Measurements from ENCODE around the gene TXN2. TPM values are rescaled to one million over a fixed set of nuclear protein-coding genes. Genes with fewer than 3 reads are reported as not detected.

The TXN2 gene
- total RNA-seq, 1 experiment from 2014 or later: 87.0 TPM

- RAD21 ChIA-PET (ENCODE audit: low non-redundant PET in 1 of 2, low total read pairs in 2 of 2, uncharacterized antibody in 2 of 2, unreplicated experiment in 2 of 2): no interaction called here
- peaks cover 26 to 40% of the 10 kb centered on the region in 2 experiments for H3K4me1 ChIP-seq (ENCODE audit: control insufficient read depth in 1 of 2, insufficient read depth in 2 of 2, low read length in 2 of 2)
- no peak for TF ChIP-seq FOSL1 (IDR thresholded peaks at IDR 0.05; ENCODE audit: low read depth)
- TF ChIP-seq CTCF (IDR thresholded peaks at IDR 0.05 in 2 of 3, conservative IDR thresholded peaks at IDR 0.05 in 1 of 3; ENCODE audit: borderline replicate concordance in 1 of 3, insufficient read depth in 1 of 3, low read depth in 2 of 3, low read length in 2 of 3): no peak
- TF ChIP-seq, protein P1, sequence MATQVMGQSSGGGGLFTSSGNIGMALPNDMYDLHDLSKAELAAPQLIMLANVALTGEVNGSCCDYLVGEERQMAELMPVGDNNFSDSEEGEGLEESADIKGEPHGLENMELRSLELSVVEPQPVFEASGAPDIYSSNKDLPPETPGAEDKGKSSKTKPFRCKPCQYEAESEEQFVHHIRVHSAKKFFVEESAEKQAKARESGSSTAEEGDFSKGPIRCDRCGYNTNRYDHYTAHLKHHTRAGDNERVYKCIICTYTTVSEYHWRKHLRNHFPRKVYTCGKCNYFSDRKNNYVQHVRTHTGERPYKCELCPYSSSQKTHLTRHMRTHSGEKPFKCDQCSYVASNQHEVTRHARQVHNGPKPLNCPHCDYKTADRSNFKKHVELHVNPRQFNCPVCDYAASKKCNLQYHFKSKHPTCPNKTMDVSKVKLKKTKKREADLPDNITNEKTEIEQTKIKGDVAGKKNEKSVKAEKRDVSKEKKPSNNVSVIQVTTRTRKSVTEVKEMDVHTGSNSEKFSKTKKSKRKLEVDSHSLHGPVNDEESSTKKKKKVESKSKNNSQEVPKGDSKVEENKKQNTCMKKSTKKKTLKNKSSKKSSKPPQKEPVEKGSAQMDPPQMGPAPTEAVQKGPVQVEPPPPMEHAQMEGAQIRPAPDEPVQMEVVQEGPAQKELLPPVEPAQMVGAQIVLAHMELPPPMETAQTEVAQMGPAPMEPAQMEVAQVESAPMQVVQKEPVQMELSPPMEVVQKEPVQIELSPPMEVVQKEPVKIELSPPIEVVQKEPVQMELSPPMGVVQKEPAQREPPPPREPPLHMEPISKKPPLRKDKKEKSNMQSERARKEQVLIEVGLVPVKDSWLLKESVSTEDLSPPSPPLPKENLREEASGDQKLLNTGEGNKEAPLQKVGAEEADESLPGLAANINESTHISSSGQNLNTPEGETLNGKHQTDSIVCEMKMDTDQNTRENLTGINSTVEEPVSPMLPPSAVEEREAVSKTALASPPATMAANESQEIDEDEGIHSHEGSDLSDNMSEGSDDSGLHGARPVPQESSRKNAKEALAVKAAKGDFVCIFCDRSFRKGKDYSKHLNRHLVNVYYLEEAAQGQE (IDR thresholded peaks at IDR 0.05; ENCODE audit: low read depth): no peak
- TF ChIP-seq POLR2AphosphoS5 (IDR thresholded peaks at IDR 0.05; ENCODE audit: low read depth, low read length): no peak
- TF ChIP-seq ZNF274 (IDR thresholded peaks at IDR 0.05; ENCODE audit: low read depth, low read length): no peak
- no peak for TF ChIP-seq EZH2phosphoT487 (IDR thresholded peaks at IDR 0.05; ENCODE audit: borderline replicate concordance)
- no peak for TF ChIP-seq SRF (IDR thresholded peaks at IDR 0.05; ENCODE audit: low read depth)
- TF ChIP-seq, protein P2, sequence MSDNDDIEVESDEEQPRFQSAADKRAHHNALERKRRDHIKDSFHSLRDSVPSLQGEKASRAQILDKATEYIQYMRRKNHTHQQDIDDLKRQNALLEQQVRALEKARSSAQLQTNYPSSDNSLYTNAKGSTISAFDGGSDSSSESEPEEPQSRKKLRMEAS (IDR thresholded peaks at IDR 0.05): no peak
- no peak for TF ChIP-seq EZH2 (IDR thresholded peaks at IDR 0.05)
- TF ChIP-seq CEBPB (IDR thresholded peaks at IDR 0.05; ENCODE audit: low read depth): no peak
- no peak for TF ChIP-seq POLR2A (IDR thresholded peaks at IDR 0.05; ENCODE audit: borderline replicate concordance, extremely low read depth, insufficient read depth, insufficient read length)
- no peak for TF ChIP-seq ZFX (IDR thresholded peaks at IDR 0.05)
- TF ChIP-seq ELF1 (IDR thresholded peaks at IDR 0.05; ENCODE audit: borderline replicate concordance, low read depth): no peak
- no peak for TF ChIP-seq SIN3A (IDR thresholded peaks at IDR 0.05; ENCODE audit: low read depth)
- DNase-seq (ENCODE audit: low read depth, low spot score) (no peak), ATAC-seq (no peak)
- no peaks in the 10 kb centered on the region for H3K9me2 ChIP-seq (ENCODE audit: insufficient read depth)
- H3K27me3 ChIP-seq (ENCODE audit: insufficient read depth, low read length): no peaks in the 10 kb centered on the region
- POLR2A ChIA-PET: no interaction called here
- no peak overlapping the region for H3K4me2 ChIP-seq (ENCODE audit: low read length)
- no peaks in the 10 kb centered on the region for H4K20me1 ChIP-seq (ENCODE audit: insufficient read depth)
- CTCF ChIA-PET: no interaction called here
- BruUV-seq (replicated peaks): no TSS peak
- H3K27ac ChIP-seq (ENCODE audit: low read depth, low read length): no peak overlapping the region
- no peaks in the 10 kb centered on the region for H3K9me3 ChIP-seq (ENCODE audit: control insufficient read depth in 1 of 2, insufficient read depth in 1 of 2, low read depth in 1 of 2, low read length in 2 of 2)
- H3K4me3 ChIP-seq (replicated peaks in 1 of 2; ENCODE audit: low read depth in 1 of 2, low read length in 2 of 2): no peak overlapping the region
- no peak overlapping the region for H3K9ac ChIP-seq (ENCODE audit: low read length)
- intact Hi-C loops (cut with micrococcal nuclease): no loop called here
- H3K79me2 ChIP-seq (ENCODE audit: insufficient read depth, low read length): no peaks in the 10 kb centered on the region
- no peak overlapping the region for H2AFZ ChIP-seq (ENCODE audit: low read depth, low read length, poor library complexity, severe bottlenecking)
- no peaks in the 10 kb centered on the region for H3K36me3 ChIP-seq (ENCODE audit: control insufficient read depth in 1 of 2, insufficient read depth in 2 of 2, low read length in 2 of 2)
Measured at GRCh38 chr22:36433318-36434231, 47.9 kb downstream of the TXN2 start.
